ENCODE measurements around the gene TIMM13.

DNA sequence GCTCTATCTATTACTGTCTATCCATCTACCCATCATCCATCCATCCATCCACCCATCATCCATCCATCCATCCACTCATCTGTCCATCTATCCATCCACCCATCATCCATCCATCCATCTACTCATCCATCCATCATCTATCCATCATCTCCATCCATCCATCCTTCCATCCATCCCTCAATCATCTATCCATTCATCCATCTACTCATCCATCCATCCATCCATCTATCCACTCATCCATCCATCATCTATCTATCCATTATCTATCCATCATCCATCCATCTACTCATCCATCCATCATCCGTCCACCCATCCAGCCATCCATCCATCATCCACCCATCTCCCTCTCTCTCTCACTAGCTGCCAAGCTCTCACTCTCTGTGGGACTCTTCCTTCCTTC, 13.1 kb upstream of the TIMM13 start:
- TF ChIP-seq POLR2A (IDR thresholded peaks at IDR 0.05) (no peak), CTCF (IDR thresholded peaks at IDR 0.05 in 4 of 5, conservative IDR thresholded peaks at IDR 0.05 in 1 of 5) (no peak)
